ENCODE measurements around the gene IL36B. TPM values are rescaled to one million over a fixed set of nuclear protein-coding genes. Genes with fewer than 3 reads are reported as not detected.

Gene IL36B
- total and polyA plus RNA-seq, 9 of the 15 experiments (the other 6 are each of a cell fraction or from before 2014, with no cell fraction given), result not detected

DNA sequence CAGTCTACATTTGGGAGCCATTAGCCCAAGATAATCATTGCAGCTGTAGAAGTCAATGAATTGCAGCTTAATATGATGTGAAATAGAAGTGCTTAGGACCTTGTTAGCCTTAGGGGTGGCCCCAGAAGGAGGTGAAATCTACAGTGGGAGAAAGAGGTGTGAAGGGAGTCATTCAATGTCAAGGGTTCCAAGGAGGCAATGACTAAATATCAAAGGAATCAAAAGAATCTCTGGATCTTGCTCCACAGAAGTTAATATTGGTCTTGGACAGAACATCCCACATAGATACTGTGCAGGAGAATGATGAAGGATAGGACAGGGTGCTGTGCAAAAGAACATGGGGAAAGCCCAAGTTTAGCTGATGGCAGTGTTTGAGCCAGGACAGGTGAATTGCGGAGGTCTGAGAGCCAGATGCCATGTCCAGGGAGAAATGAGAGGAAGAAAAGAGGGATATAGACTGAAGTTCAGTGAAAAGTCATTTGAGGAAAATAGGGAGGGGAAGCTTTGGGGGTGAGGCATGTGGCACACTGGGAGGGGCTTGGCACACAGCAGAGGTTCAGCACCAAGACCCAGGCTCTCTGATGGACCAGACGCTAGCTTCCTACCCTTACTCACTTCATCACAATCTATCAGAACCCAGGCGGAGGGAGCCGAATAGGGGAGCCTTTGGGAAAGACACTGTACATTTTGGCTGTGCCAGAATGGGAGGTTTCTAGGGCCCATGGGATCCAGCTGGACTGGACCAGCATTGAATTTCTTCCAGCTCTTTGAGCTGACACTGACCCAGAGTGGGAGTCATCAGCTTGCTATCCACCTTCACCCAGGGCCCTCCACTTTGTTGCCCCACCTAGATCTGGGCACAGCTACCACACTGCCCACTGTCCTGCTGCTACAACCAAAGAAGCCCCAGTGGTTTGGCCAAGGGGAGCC lies 17.3 kb upstream of the IL36B start:
- Histone ChIP-seq H3K4me3 (no peak overlapping the region), H3K9me1 (ENCODE audit: control insufficient read depth, insufficient read depth, low read length) (no peaks in the 10 kb centered on the region), H2AFZ (ENCODE audit: low read depth, low read length) (no peak overlapping the region), H3K9me3 (replicated peaks; ENCODE audit: control insufficient read depth, insufficient read depth, low read depth, low read length) (no peaks in the 10 kb centered on the region), H3K79me2 (ENCODE audit: control insufficient read depth, insufficient read depth, low read length) (no peaks in the 10 kb centered on the region), H3K4me1 (replicated peaks in 1 of 2; ENCODE audit: control insufficient read depth in 2 of 2, insufficient read depth in 2 of 2, low read length in 2 of 2) (no peaks in the 10 kb centered on the region), H3K4me2 (ENCODE audit: insufficient read depth, low read length) (no peak overlapping the region), H3K9ac (ENCODE audit: insufficient read depth in 1 of 2, low read depth in 2 of 2, low read length in 2 of 2) (no peak overlapping the region), H3K27ac (ENCODE audit: extremely low read depth, low read depth, low read length) (no peak overlapping the region), H3K27me3 (ENCODE audit: control insufficient read depth in 2 of 2, insufficient read depth in 2 of 2, low read length in 2 of 2) (peaks cover 0 to 32% of the 10 kb centered on the region in 2 experiments; a peak in 2 of 5 replicates), H4K20me1 (replicated peaks; ENCODE audit: control insufficient read depth, insufficient read depth, low read length) (no peaks in the 10 kb centered on the region), H3K36me3 (ENCODE audit: control insufficient read depth, insufficient read depth, low read length) (no peaks in the 10 kb centered on the region)
- ChIA-PET CTCF (ENCODE audit: low intra/inter-chr PET ratio) (no interaction called here), POLR2A (interaction anchor here (0.5 to 0.9 kb wide), 2 partner anchors 10 to 652 kb away, joined by 3 read pairs; no protein-coding TSS in a partner anchor)
- intact Hi-C loops (cut with micrococcal nuclease), result no loop called here
- FAIRE-seq (no peak), DNase-seq (ENCODE audit: extremely low read depth in 1 of 4, low spot score in 3 of 4) (no peak), ATAC-seq (no peak)
- in situ Hi-C loops (cut with MboI), result no loop called here
- 0% methylated on average over 4 of the region's 4 CpGs for WGBS (ENCODE audit: insufficient coverage, low coverage, missing lambda C conversion rate)
- BruUV-seq (replicated peaks), result no TSS peak
- TF ChIP-seq ZNF354B (CRISPR knock-in tag; IDR thresholded peaks at IDR 0.05), result no peak
- TF ChIP-seq, protein P1, sequence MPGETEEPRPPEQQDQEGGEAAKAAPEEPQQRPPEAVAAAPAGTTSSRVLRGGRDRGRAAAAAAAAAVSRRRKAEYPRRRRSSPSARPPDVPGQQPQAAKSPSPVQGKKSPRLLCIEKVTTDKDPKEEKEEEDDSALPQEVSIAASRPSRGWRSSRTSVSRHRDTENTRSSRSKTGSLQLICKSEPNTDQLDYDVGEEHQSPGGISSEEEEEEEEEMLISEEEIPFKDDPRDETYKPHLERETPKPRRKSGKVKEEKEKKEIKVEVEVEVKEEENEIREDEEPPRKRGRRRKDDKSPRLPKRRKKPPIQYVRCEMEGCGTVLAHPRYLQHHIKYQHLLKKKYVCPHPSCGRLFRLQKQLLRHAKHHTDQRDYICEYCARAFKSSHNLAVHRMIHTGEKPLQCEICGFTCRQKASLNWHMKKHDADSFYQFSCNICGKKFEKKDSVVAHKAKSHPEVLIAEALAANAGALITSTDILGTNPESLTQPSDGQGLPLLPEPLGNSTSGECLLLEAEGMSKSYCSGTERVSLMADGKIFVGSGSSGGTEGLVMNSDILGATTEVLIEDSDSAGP (CRISPR knock-in tag; IDR thresholded peaks at IDR 0.05), result no peak
- no peak for TF ChIP-seq CBX1 (IDR thresholded peaks at IDR 0.05; ENCODE audit: low read depth)
- TF ChIP-seq, protein P2, sequence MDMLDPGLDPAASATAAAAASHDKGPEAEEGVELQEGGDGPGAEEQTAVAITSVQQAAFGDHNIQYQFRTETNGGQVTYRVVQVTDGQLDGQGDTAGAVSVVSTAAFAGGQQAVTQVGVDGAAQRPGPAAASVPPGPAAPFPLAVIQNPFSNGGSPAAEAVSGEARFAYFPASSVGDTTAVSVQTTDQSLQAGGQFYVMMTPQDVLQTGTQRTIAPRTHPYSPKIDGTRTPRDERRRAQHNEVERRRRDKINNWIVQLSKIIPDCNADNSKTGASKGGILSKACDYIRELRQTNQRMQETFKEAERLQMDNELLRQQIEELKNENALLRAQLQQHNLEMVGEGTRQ (CRISPR knock-in tag; IDR thresholded peaks at IDR 0.05), result no peak
- TF ChIP-seq ZNF384 (IDR thresholded peaks at IDR 0.05; ENCODE audit: low read depth, low read length), result no peak
- no peak for TF ChIP-seq MTA1 (IDR thresholded peaks at IDR 0.05; ENCODE audit: borderline replicate concordance)
- TF ChIP-seq CEBPG (CRISPR knock-in tag; IDR thresholded peaks at IDR 0.05), result no peak
- TF ChIP-seq CEBPG (tag; conservative IDR thresholded peaks at IDR 0.05 in 1 of 2, IDR thresholded peaks at IDR 0.05 in 1 of 2), result no peak
- no peak for TF ChIP-seq SMAD2 (IDR thresholded peaks at IDR 0.05; ENCODE audit: low read depth, low read length)
- no peak for TF ChIP-seq ZBTB17 (CRISPR knock-in tag; IDR thresholded peaks at IDR 0.05)
- TF ChIP-seq, protein P3, sequence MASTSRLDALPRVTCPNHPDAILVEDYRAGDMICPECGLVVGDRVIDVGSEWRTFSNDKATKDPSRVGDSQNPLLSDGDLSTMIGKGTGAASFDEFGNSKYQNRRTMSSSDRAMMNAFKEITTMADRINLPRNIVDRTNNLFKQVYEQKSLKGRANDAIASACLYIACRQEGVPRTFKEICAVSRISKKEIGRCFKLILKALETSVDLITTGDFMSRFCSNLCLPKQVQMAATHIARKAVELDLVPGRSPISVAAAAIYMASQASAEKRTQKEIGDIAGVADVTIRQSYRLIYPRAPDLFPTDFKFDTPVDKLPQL (IDR thresholded peaks at IDR 0.05; ENCODE audit: extremely low read depth, insufficient read length), result no peak
